Activated T-helper 1 cell treated with anti-CD3 and anti-CD28 coated beads, Interleukin-2, amount 50 U/mL, for 16 hours (primary cell): ENCODE data around the gene ACACB.

ENCODE experiments used
- DNase-seq, 2 donors: peaks; one replicate each; pipeline ENCODE4 v3.0.0-alpha.2; 2020; ENCODE audit warnings: low read depth in 1 of 2, low spot score in 1 of 2

The ACACB gene

DNA sequence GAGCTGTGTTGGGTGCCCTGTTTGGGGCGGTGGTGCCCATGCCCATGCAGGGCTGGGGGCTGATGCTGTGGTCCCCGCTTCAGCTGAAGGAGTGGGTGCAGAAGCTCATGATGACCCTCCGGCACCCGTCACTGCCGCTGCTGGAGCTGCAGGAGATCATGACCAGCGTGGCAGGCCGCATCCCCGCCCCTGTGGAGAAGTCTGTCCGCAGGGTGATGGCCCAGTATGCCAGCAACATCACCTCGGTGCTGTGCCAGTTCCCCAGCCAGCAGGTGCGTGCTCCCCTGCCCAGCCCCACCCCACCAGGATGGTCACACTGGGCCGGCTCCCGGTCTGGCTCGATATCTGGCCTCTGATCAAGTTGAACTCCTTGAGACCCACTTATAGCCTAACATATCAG, 92.7 kb downstream of the ACACB start:
- no peak for DNase-seq

DNA sequence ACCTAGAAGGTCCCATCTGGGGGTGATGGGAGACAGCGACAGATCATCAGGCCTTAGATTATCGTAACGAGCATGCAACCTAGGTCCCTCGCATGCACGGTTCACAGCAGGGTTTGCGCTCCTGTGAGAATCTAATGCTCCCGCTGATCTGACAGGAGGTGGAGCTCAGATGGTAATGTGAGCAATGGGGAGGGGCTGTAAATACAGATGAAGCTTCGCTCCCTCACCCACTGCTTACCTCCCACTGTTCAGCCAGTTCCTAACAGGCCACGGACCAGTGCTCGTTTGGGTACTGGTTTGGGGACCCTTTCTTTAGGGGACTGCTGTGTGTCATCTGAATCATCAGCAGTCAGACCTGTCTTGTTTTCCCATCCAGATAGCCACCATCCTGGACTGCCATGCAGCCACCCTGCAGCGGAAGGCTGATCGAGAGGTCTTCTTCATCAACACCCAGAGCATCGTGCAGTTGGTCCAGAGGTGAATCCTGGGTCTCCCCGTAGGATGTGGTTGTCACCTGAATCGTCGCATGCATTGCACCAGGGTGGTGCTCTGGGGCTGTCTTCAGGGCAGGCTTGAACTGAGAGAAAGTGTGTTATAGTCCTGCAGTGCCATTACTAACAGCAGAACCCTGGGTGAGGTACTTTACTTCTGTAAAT, 96.2 kb downstream of the ACACB start:
- no peak for DNase-seq

DNA sequence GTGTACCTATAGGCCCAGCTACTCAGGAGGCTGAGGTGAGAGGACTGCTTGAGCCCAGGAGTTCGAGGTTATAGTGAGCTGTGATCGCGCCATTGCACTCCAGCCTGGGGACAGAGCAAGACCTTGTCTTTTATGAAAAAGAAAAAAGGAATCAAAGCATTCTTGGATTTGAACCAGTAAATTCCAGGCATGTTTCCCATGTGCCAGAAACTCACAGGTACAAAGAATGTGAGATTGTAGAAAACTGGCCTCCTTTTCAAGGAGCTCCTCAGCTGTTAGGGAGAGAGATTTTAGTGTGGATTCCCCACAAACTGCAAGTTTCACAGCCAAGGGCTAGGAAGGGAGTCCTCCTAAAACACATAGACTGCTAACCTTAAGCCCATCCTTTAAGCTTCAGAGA, 97.7 kb downstream of the ACACB start:
- no peak for DNase-seq

DNA sequence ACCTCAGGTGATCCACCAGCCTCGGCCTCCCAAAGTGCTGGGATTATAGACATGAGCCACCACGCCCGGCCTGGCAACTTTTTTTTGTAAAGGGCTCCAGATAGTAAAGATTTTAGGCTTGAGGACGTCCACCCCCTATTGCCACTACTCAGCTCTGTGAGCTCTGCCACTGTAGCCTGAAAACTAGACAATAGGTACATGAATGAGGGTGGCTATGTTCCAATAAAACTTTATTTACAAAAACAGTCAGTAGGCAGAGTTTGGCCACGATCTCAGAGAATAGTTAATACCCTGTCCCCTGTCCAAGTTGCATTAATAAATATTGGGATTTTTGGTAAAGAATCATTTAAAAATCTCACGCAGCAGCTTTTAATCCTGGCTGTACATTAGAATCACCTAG, 102.6 kb downstream of the ACACB start:
- DNase-seq: no peak

DNA sequence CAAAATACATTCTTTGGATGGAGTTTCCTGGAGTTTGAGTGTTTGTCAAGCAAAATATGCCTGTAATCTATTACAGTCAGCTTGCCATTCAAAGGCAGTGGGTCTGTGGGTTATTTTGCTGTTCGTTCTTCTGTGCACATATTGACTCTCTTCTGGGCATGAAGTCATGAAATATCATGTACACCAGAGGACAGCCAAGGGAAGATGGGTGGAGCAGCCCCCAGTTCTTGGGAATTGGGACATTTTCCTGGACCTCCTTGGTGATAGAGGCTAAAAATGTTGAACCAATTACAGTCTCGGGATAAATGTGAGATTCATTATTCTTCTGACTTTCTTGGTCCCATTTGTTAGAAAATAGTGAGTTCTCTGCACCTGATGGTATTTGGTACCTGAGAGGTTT, 103.6 kb downstream of the ACACB start:
- no peak for DNase-seq

DNA sequence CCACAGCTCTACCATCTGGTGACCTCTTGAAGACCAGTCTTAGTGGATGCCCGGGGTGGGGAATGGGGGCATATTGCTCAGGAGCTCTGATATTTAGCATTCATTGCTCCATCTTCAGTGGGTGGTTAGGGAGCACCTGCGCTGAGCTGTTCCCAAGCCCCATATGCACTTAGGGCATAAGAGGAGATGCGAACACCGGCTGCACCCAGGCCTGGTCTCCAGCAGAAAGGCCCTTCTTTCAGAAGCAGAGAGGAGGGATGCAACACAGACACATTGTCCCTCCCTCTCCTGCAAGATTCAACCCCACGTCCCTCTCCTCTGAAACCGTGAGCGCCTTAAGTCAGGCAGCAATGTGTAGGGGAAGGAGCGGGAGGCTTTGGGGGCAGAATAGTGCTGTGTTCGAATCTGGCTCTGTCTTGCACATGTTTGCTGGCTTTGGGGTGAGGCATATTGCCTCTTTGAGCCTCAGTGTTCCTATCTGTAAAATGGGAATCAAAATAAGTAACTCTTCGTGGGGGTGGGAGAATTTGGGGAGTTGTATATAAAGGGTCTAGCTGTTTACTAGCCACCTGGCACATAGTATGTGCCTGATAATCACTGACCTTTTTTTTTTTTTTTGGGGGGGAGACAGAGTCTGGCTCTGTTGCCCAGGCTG, 105.0 kb downstream of the ACACB start:
- no peak for DNase-seq

DNA sequence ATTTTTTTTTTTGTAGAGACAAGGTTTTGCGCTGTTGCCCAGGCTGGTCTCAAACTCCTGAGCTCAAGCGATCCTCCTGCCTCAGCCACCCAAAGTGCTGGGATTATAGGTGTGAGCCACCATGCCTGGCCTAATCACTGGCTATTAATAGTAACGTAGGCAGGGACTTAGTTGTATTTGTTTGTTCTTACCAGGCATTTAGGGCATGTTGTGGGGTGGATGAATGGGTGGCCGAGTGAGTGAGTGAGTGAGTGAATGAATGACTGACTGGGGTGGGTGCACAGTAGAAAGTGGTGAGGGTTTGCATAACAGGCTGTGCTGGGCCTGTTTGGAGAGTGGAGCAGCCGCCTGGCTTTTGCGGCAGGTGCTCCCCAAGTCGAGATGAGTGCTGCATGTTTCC, 105.7 kb downstream of the ACACB start:
- no peak for DNase-seq

DNA sequence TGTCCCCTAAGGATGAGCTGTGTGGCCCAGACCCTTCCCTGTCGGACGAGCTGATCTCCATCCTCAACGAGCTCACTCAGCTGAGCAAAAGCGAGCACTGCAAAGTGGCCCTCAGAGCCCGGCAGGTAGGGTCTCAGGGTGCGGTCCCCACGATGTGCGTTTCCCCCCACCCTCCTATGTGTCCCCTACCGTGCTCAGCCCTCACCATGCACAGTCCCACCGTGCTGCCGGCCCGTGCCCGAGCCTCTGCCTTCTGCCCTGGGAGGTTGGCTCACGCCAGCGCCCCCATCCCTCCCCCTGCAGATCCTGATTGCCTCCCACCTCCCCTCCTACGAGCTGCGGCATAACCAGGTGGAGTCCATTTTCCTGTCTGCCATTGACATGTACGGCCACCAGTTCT, 106.1 kb downstream of the ACACB start:
- no peak for DNase-seq

DNA sequence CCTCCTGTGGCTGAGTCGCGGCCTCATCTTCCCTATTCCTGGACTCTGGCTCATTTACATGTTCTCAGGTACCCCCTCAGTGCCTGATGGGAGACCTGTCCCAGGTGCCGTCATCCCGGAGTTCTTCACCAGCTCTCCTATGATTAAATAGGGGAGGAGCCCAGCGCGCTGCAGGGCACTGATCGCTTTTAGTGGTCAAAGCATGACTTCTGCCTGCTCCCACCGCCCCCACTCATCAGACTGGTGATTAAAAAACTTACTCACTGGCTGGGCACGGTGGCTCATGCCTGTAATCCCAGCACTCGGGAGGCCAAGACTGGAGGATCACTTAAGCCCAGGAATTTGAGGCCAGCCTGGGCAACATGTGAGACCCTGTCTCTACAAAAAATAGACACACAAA, 106.8 kb downstream of the ACACB start:
- DNase-seq: no peak

DNA sequence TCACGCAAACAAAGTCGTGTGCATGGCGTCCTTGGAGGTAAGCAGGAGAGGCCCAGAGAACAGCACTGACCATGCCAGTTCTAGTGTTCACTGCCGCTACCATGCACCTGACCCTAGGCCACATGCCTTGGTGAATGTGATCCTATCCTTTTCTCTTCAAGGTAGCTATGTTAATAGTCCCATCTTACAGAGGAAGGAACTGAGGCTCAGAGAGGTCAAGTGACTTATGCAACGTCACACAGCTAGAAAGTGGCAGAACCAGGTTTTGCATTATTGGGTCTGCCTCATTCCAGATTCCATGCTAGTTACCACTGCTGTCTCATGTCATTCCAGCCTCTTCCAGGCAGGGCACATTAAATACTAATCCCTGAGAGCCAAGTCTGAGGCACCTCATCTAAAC, 107.5 kb downstream of the ACACB start:
- DNase-seq: no peak

DNA sequence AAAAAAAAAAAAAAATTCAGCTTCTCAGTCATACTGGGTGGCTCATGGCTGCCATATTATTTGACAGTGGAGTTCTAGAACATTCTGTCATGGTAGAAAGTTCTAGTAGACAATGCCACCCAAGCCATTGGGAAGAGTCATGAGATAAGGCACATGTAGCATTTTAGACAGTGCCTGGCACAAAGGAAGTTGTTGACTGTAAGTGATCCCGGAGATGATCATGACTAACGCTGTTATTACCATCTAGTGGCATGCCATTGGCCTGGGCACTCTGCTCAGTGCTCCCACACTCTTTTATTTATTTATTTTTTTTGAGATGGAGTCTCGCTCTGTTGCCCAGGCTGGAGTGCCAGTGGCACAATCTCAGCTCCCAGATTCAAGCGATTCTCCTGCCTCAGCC, 112.3 kb downstream of the ACACB start:
- no peak for DNase-seq

DNA sequence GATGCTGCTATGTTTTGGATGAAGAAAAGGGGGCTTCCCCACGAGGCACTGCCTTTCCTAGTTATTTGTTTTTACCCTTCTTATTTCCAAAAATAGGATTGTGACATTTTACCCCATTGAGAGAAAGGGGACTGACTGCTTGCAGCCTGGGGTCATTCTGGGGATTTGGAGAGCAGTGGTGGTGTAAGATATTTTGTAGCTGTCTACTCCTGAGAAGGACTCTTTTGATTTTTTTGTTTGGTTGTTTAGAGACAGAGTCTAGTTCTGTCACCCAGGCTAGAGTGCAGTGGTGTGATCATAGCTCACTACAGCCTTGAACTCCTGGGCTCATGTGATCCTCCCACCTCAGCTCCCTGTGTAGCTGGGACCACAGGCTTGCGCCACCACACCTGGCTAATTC, 113.8 kb downstream of the ACACB start:
- DNase-seq: no peak

DNA sequence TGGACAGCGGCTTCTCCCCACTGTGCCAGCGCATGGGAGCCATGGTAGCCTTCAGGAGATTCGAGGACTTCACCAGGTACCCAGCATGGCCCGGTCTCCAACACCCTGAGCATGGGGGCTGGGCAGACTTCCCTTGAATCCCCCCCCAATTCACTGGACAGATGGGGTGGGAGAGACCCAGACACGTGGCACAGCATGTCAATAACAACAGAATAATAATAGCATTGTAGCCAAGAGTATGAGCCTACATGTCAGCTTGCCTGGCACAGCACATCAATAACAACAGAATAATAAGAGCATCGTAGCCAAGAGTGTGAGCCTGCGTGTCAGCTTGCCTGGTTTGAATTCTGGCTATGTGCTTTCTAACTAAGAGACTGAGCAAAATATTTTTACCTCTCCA, 116.3 kb downstream of the ACACB start:
- no peak for DNase-seq

DNA sequence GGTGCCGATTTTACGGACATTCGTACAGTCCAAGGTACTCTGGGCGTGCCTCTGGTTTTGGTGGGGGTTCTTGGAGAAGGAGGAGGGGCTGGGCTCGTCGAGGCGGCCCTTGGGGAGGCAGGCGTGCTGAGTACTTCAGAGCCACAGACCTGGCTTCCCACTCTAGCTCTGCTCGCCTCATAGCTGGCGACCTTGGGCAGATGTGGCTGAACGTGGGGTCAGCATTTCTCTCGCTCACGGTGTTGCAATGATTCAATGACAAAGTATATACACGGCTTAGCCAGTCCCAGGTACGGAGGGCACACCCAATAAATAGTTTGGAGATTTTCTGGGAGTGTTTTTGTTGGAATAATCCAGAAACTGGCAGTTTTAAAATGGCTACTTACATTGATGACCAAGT, 117.6 kb downstream of the ACACB start:
- no peak for DNase-seq

DNA sequence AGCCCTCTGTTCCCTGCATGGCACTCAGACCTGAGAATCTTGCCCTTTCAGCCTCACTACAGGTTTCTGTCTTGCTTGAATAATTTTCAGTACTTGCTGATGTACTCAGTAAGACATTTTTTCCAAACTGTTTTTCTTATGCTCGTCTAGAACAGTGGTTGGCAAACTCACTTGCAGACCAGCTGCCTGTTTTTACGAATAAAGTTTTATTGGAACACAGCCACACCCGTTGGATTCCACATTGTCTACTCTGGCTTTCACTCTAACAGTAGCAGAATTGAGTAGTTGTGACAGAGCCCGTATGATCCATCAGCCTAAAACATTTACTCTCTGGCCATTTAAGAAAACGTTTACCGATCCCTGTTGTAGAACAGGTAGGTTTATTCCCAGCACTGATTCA, 119.9 kb downstream of the ACACB start:
- DNase-seq: no peak

DNA sequence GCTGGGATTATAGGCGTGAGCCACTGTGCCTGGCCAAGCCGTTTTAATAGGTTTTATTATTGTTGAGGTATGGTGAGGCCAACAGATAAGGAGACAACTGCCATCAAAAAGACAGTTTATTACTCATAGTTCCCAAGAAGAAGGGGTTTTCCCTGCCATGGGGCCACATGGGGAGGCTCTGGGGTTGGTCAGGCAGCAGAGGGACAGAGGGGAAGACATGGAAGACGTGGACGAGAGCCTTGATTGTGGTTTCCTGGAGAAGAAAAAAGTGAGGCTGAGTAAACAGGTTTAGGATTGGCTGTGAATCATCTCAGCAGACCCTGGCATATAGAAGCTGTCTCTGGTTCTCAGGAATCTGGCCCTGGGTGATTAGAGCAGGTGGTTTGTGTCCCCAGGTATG, 122.8 kb downstream of the ACACB start:
- no peak for DNase-seq

DNA sequence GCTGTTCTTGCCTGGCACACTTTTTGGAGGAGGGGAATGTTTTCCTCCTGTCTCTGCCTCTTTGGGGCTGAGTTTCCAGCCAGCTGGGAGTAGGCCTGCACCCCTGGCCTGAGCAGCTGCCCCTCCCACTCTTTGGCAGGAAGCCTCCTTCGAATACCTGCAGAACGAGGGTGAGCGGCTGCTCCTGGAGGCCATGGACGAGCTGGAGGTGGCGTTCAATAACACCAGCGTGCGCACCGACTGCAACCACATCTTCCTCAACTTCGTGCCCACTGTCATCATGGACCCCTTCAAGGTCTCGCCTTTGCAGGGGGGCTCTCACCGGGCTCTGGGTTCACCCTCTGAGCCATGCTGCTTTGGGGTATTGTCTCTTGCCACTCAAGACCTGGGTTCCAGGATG, 123.3 kb downstream of the ACACB start:
- DNase-seq: no peak

DNA sequence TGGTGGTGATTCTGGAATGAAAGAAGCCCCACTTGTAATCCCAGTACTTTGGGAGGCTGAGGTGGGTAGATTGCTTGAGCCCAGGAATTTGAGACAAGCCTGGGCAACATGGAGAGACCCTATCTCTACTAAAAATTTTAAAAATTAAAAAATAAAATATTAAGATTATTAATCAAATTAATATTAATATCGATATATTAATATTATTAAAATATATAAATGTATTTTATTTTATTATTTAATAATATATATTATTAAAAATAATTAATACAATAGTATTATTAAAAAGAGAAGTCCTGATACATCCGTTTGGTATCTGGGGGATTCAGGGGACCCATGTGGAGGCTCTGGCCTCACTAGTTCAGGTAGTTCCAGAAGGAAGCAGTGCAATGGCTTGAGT, 124.0 kb downstream of the ACACB start:
- no peak for DNase-seq

DNA sequence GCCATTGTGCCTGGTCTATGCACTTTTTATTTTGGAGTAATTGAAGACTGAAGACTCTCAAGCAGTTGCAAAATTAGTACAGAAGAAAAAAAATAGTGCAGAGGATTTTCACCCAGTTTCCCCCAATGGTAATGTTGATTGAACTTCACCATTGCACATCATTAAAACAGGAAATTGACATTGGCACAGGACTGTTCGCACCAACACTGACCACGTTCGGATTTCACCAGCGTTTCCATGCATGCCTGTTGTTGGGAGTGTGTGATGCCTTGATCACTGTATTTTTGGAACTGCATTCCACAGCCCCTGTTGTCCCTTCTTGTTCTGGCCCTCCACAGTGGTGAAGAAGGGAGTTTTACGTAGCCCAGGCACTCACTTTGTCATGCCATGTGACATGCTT, 125.5 kb downstream of the ACACB start:
- no peak for DNase-seq

DNA sequence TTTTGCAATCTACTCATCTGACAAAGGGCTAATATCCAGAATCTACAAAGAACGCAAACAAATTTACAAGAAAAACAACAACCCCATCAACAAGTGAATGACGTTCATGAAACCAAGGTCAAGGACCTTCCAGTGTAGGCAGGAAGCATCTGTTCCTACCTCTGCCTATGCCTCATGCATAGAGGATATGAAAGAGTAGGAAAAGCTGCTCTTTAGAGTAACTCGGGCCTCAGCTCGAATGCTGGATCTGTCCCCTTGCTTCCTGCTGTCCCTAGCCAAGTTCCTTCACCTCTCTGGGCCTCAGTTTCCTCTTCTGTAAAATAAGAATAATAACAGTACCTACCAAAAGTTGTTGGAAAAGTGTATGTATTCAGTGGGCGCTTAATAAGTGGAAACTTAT, 127.7 kb downstream of the ACACB start:
- DNase-seq: no peak

DNA sequence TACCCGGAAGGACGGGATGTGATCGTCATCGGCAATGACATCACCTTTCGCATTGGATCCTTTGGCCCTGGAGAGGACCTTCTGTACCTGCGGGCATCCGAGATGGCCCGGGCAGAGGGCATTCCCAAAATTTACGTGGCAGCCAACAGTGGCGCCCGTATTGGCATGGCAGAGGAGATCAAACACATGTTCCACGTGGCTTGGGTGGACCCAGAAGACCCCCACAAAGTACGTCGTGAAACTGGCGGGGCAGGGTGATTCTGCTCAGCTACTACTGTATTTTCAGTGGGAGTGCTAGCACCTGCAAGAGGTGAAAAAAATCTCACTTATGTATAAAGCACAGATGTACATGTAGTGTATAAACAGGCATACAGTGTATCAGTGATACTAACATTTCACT, 129.8 kb downstream of the ACACB start:
- no peak for DNase-seq

DNA sequence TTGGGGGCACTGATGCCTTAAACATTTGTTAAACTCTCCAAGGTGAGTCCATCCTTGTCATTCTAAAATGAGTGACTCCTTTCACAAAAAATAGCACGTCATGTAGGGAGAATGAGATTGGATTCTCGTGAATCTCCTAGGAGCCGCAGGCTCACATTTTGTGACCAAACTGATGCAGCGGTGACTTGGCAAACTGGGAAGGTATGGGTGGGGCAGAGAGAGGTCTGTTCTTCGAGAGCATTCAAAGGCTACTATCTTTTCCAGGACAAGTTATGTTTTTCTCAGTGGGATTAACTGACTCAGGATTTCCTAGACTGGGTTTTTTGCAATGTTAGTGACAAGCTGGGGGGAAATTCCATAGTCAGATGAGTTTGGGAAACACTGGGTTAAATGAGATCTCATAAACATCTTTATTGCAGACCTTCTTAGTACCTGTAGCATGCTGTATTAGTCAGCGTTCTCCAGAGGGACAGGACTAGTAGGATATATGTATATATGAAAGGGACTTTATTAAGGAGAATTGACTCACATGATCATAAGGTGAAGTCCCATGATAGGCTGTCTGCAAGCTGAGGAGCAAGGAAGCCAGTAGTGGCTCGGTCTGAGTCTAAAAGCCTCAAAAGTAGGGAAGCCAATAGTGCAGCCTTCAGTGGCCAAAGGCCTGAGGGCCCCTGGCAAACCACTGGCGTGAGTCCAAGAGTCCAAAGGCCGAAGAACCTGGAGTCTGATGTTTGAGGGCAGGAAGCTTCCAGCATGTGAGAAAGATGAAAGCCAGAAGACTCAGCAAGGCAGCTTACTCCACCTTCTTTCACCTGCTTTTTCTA, 131.7 kb downstream of the ACACB start:
- DNase-seq: no peak

DNA sequence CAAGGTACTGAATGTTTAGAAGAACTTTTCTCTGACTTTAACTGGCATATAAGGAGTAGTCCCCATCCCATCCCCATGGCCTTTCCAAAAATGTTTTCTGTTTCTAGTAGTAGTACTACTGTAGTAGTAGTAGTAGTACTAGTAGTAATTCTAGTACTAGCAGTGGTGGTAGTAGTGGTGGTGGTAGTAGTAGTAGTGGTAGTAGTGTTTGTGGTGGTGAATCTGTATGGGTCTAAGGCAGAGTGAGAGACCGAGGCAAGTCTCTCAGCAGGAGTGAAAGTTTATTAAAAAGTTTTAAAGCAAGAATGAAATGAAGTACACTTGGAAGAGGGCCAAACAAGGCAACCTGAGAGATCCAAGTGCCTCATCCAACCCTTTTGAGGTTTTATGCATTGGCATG, 134.1 kb downstream of the ACACB start:
- no peak for DNase-seq
